Measurements from ENCODE around the gene RYR2.

RYR2 gene

GRCh38 chr1:237811633-237812032 is 769.6 kb downstream of the RYR2 start:
- TF ChIP-seq GATA3 (IDR thresholded peaks at IDR 0.05; ENCODE audit: low read depth, low read length) (no peak), GATA2 (IDR thresholded peaks at IDR 0.05; ENCODE audit: low read depth, low read length) (no peak)

GRCh38 chr1:237812061-237812460 is 770.1 kb downstream of the RYR2 start:
- TF ChIP-seq GATA3 (IDR thresholded peaks at IDR 0.05; ENCODE audit: low read depth, low read length) (no peak), GATA2 (IDR thresholded peaks at IDR 0.05; ENCODE audit: low read depth, low read length) (no peak)

- no peak for TF ChIP-seq GATA2 (IDR thresholded peaks at IDR 0.05; ENCODE audit: low read depth, low read length)
- no peak for TF ChIP-seq GATA3 (IDR thresholded peaks at IDR 0.05; ENCODE audit: low read depth, low read length)
Observed at GRCh38 chr1:237814319-237814924, 772.4 kb downstream of the RYR2 start.

GRCh38 chr1:237817277-237817676 is 775.3 kb downstream of the RYR2 start:
- TF ChIP-seq GATA3 (IDR thresholded peaks at IDR 0.05; ENCODE audit: low read depth, low read length) (no peak), GATA2 (IDR thresholded peaks at IDR 0.05; ENCODE audit: low read depth, low read length) (no peak)

GRCh38 chr1:237832858-237833257 is 790.9 kb downstream of the RYR2 start:
- no peak for TF ChIP-seq GATA3 (IDR thresholded peaks at IDR 0.05; ENCODE audit: low read depth, low read length)
- TF ChIP-seq GATA2 (IDR thresholded peaks at IDR 0.05; ENCODE audit: low read depth, low read length) = no peak

- TF ChIP-seq GATA2 (IDR thresholded peaks at IDR 0.05; ENCODE audit: low read depth, low read length) (peak; percentile 81), GATA3 (IDR thresholded peaks at IDR 0.05; ENCODE audit: low read depth, low read length) (peak; percentile 67)
Observed at GRCh38 chr1:237834048-237834447, 792.1 kb downstream of the RYR2 start.

GRCh38 chr1:237834461-237834860 is 792.5 kb downstream of the RYR2 start:
- no peak for TF ChIP-seq GATA2 (IDR thresholded peaks at IDR 0.05; ENCODE audit: low read depth, low read length)
- TF ChIP-seq GATA3 (IDR thresholded peaks at IDR 0.05; ENCODE audit: low read depth, low read length) = no peak

GRCh38 chr1:237838320-237838719 is 796.3 kb downstream of the RYR2 start:
- TF ChIP-seq GATA3 (IDR thresholded peaks at IDR 0.05; ENCODE audit: low read depth, low read length) (no peak), GATA2 (IDR thresholded peaks at IDR 0.05; ENCODE audit: low read depth, low read length) (no peak)

GRCh38 chr1:237838904-237839534 is 797.0 kb downstream of the RYR2 start:
- TF ChIP-seq GATA2 (IDR thresholded peaks at IDR 0.05; ENCODE audit: low read depth, low read length) (no peak), GATA3 (IDR thresholded peaks at IDR 0.05; ENCODE audit: low read depth, low read length) (no peak)

GRCh38 chr1:237841485-237841884 is 799.5 kb downstream of the RYR2 start:
- TF ChIP-seq GATA2 (IDR thresholded peaks at IDR 0.05; ENCODE audit: low read depth, low read length) (no peak), GATA3 (IDR thresholded peaks at IDR 0.05; ENCODE audit: low read depth, low read length) (no peak)

- TF ChIP-seq GATA3 (IDR thresholded peaks at IDR 0.05; ENCODE audit: low read depth, low read length) (no peak), GATA2 (IDR thresholded peaks at IDR 0.05; ENCODE audit: low read depth, low read length) (no peak)
Observed at GRCh38 chr1:237851210-237851845, 809.3 kb downstream of the RYR2 start.

GRCh38 chr1:237852342-237852741 is 810.4 kb downstream of the RYR2 start:
- no peak for TF ChIP-seq GATA3 (IDR thresholded peaks at IDR 0.05; ENCODE audit: low read depth, low read length)
- no peak for TF ChIP-seq GATA2 (IDR thresholded peaks at IDR 0.05; ENCODE audit: low read depth, low read length)

- TF ChIP-seq GATA2 (IDR thresholded peaks at IDR 0.05; ENCODE audit: low read depth, low read length) (no peak), GATA3 (IDR thresholded peaks at IDR 0.05; ENCODE audit: low read depth, low read length) (no peak)
Observed at GRCh38 chr1:237857455-237857854, 815.5 kb downstream of the RYR2 start.

GRCh38 chr1:237858992-237859391 is 817.0 kb downstream of the RYR2 start:
- TF ChIP-seq GATA2 (IDR thresholded peaks at IDR 0.05; ENCODE audit: low read depth, low read length) (no peak), GATA3 (IDR thresholded peaks at IDR 0.05; ENCODE audit: low read depth, low read length) (no peak)

- TF ChIP-seq GATA3 (IDR thresholded peaks at IDR 0.05; ENCODE audit: low read depth, low read length) (no peak), GATA2 (IDR thresholded peaks at IDR 0.05; ENCODE audit: low read depth, low read length) (no peak)
Observed at GRCh38 chr1:237861944-237862343, 820.0 kb downstream of the RYR2 start.

Data from SH-SY5Y (cell line).